Osteocyte (in vitro differentiated cells): ENCODE measurements around the gene ZMYM1. TPM values are rescaled to one million over a fixed set of nuclear protein-coding genes. Genes with fewer than 3 reads are reported as not detected.

Experiments
- DNase-seq: peaks from one replicate; pipeline ENCODE4 v3.0.0; 2021; ENCODE audit warnings: mixed read lengths; ENCODE audit not compliant: unreplicated experiment; ENCODE audit errors: extremely low spot score
- H3K27ac Mint-ChIP-seq: one replicate; pipeline ENCODE4 v1.8.0; 2021; ENCODE audit warnings: mild to moderate bottlenecking, mixed read lengths; ENCODE audit not compliant: unreplicated experiment
- H3K27me3 Mint-ChIP-seq: one replicate; pipeline ENCODE4 v1.8.0; 2021; ENCODE audit warnings: mixed read lengths; ENCODE audit not compliant: unreplicated experiment
- H3K36me3 Mint-ChIP-seq: one replicate; pipeline ENCODE4 v1.8.0; 2021; ENCODE audit warnings: mixed read lengths; ENCODE audit not compliant: unreplicated experiment
- H3K4me1 Mint-ChIP-seq: one replicate; pipeline ENCODE4 v1.8.0; 2021; ENCODE audit warnings: mixed read lengths; ENCODE audit not compliant: unreplicated experiment
- H3K4me3 Mint-ChIP-seq: one replicate; pipeline ENCODE4 v1.8.0; 2021; ENCODE audit warnings: mild to moderate bottlenecking, moderate library complexity, mixed read lengths; ENCODE audit not compliant: unreplicated experiment
- H3K9me3 Mint-ChIP-seq: one replicate; pipeline ENCODE4 v1.8.0; 2021; ENCODE audit warnings: mixed read lengths; ENCODE audit not compliant: unreplicated experiment
- CTCF ChIP-seq: fragments of 200-600 bp; sonication (generic); IDR thresholded peaks from 2 replicates; pipeline ENCODE4 v1.5.0; 2021; ENCODE audit warnings: antibody characterized with exemption, mild to moderate bottlenecking, moderate library complexity
- long read RNA-seq: library from polyadenylated mRNA; unstranded; transcript quantifications from one replicate; pipeline ENCODE4 v2.0.0, GENCODE V29; 2021
- total RNA-seq: library from RNA; stranded (reverse); gene quantifications from 2 replicates; pipeline ENCODE4 v1.2.1, GENCODE V29; 2021

Gene ZMYM1
- total RNA-seq, result 16.9 and 17.2 TPM in 2 replicates
- long read RNA-seq, full-length matches to known transcripts, result 9 of 32 reads
- long read RNA-seq, partial matches to known transcripts, result 6 of 32 reads
- long read RNA-seq, other reads (novel, unspliced or antisense), result 17 of 32 reads

DNA sequence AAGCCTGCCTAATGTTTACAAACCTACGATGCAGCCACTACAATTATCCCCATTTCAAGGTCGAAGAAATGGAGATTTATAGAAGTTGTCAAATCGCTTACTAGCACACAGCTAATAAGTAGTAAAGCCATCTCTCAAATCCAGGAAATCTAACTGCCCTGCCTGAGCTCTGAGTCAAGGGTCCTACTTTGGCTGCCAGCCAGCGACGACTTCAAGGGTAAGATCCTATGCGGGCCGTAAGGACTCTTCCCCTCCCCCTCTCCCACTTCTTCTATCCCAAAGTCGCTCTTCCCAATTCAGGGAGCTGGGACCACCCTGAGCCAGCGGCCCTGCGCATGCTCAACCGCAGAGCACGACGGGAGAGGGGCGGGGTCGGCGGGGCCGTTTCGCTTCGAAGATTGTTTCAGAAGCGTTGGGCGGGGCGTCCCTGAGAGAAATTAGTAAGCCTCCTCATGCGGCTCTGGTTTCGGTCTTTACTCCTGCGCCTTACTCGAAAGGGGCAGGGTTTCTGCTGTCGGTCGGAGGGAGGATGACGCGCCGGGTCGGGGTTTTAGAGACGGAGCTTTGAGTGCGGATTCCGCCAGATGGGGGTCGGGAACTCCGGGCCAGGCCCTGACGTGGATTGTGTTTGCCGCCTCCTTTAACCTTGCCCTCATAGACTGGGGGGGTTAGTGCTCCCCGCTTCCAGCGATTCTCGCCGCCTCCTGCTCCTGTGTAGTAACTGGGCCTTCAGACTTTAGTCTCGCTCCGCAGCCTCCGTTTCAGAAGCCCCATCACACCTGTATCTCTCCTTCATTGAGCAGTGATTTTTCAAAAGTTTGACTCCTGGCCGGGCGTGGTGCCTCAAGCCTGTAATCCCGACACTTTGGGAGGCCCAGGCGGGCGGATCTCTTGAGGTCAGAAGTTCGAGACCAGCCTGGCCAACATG is at the start of gene ZMYM1:
TSS of gene ZMYM1 (plus strand) at position 383 of the 928 bp plus-strand sequence. CDS start 14,603 bp downstream, outside the sequence.
- peak within 1 kb of the TSS; percentile 98 for H3K4me3 Mint-ChIP-seq
- peaks cover 21% of the 10 kb centered on the region for H3K4me1 Mint-ChIP-seq
- TF ChIP-seq CTCF, result no peak
- peak within 1 kb of the TSS; percentile 98 for H3K27ac Mint-ChIP-seq
- DNase-seq, result peak; percentile 94
- H3K36me3 Mint-ChIP-seq, result peaks cover 13% of the 10 kb centered on the region
- peaks cover 5% of the 10 kb centered on the region for H3K9me3 Mint-ChIP-seq
- H3K27me3 Mint-ChIP-seq, result peaks cover 4% of the 10 kb centered on the region

DNA sequence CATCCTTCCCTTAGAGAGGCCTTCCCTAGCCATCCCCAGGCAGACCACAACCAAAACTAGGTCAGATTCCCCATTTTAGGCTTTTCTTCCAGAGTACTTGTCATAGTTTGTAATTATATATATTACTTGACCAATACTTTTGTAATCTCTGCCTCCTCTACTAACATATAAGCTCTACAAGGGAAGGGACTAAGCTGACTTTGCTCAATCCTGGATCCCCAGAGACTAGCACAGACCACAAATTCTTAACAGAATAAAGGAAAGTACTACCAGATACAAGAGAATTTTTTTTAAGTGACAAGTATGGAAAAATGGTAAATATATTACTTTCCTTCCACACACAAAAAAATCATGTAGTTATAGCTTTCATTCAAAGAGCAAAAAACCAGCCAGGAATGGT is 49.4 kb upstream of the ZMYM1 start:
- Mint-ChIP-seq H3K36me3 (peaks cover 20% of the 10 kb centered on the region), H3K4me1 (peaks cover 21% of the 10 kb centered on the region), H3K27ac (peak overlapping the region; percentile 41), H3K9me3 (peaks cover 13% of the 10 kb centered on the region), H3K4me3 (peak overlapping the region; percentile 100), H3K27me3 (no peaks in the 10 kb centered on the region)
- DNase-seq, result no peak
- no peak for TF ChIP-seq CTCF

DNA sequence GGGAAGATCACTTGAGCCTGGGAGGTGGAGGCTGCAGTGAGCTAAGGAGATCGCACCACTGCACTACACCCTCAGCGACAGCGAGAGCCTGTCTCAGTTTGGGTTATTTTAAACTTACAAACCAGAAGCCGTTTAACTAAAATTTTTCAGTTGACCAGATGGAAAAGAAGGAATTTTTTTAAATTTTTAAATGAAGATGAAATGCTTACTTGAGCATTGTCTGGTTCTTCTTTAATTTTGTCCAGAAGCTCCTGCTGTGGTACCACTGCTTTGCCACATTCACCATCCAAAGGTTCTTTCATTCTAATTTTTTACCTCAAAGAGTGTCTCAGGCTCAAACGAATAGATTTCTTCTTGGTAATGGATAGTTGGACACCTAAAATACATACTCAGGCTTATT is 48.8 kb upstream of the ZMYM1 start:
- H3K36me3 Mint-ChIP-seq, result peaks cover 20% of the 10 kb centered on the region
- TF ChIP-seq CTCF, result no peak
- H3K27me3 Mint-ChIP-seq, result peaks cover 1% of the 10 kb centered on the region
- peak overlapping the region; percentile 100 for H3K4me3 Mint-ChIP-seq
- DNase-seq, result no peak
- H3K27ac Mint-ChIP-seq, result peak overlapping the region; percentile 100
- peaks cover 13% of the 10 kb centered on the region for H3K9me3 Mint-ChIP-seq
- H3K4me1 Mint-ChIP-seq, result peaks cover 21% of the 10 kb centered on the region

DNA sequence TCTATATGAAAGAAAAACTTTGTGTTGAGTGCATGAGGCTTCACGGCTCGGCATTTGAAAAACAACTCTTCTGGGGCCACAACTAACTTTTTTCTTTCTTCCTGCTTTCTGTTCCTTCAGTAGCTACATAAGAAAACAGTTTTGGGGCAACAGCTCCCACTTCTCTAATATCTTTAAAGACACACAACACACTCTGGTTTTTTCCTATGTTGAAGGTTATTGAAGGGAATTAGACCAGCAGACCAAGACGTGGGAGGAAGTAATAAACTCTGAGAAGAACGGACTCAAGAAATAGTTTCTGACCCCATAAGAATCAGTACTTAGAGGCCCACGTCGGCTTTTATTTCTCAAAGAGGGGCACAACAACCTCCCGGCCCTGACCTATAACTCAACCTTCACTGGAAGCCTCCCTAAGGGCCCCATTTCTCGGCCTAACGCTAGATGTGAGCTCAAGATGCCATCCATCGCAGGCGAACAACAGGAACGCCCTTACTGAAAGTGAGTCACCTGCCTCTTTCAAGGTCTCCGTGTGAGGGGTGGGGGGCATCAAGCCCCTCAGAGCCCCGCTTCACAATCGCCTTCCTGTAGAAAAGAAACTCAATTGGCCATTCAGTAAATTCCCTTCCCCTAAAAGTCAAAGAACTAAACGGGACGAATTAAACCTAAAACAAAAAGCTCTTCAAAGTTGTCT is 48.3 kb upstream of the ZMYM1 start:
- peaks cover 4% of the 10 kb centered on the region for H3K27me3 Mint-ChIP-seq
- peak overlapping the region; percentile 100 for H3K27ac Mint-ChIP-seq
- peak overlapping the region; percentile 100 for H3K4me3 Mint-ChIP-seq
- TF ChIP-seq CTCF, result no peak
- H3K4me1 Mint-ChIP-seq, result peaks cover 21% of the 10 kb centered on the region
- no peak for DNase-seq
- H3K9me3 Mint-ChIP-seq, result peaks cover 13% of the 10 kb centered on the region
- peaks cover 17% of the 10 kb centered on the region for H3K36me3 Mint-ChIP-seq

- H3K27me3 Mint-ChIP-seq, result peaks cover 4% of the 10 kb centered on the region
- no peak for DNase-seq
- no peak for TF ChIP-seq CTCF
- H3K36me3 Mint-ChIP-seq, result peaks cover 10% of the 10 kb centered on the region
- H3K27ac Mint-ChIP-seq, result no peak overlapping the region
- H3K4me3 Mint-ChIP-seq, result no peak overlapping the region
- H3K9me3 Mint-ChIP-seq, result peaks cover 13% of the 10 kb centered on the region
- peaks cover 21% of the 10 kb centered on the region for H3K4me1 Mint-ChIP-seq
Measured at GRCh38 chr1:35032384-35032739, 46.8 kb upstream of the ZMYM1 start.
